K562 (cell line): ENCODE results near the gene MRPL33. TPM values are rescaled to one million over a fixed set of nuclear protein-coding genes. Genes with fewer than 3 reads are reported as not detected.

Source experiments
- ARID1B ChIP-seq: fragments of 450-650 bp; IDR thresholded peaks from 2 replicates; pipeline ENCODE4 v1.6.1; 2016; ENCODE audit warnings: antibody characterized with exemption, mild to moderate bottlenecking, inconsistent platforms
- BCLAF1 ChIP-seq, 2 experiments: fragments of 450-650 bp in 1 of 2; IDR thresholded peaks; 2 replicates each; pipeline ENCODE4 v1.6.1; 2011 to 2017; ENCODE audit warnings: low read depth in 2 of 2, antibody characterized with exemption in 1 of 2, borderline replicate concordance in 1 of 2, low read length in 1 of 2, mild to moderate bottlenecking in 1 of 2, mixed read lengths in 1 of 2; ENCODE audit not compliant: control insufficient read depth in 1 of 2
- BMI1 ChIP-seq: fragments of 150-350 bp; IDR thresholded peaks from 2 replicates; pipeline ENCODE4 v1.6.1; 2014; ENCODE audit warnings: low read length
- CAMTA2 ChIP-seq: fragments of 250-450 bp; sonication (Bioruptor Pico); conservative IDR thresholded peaks from 2 replicates; pipeline ENCODE4 v1.5.1; 2022
- CSDE1 ChIP-seq, 2 experiments: fragments of 450-650 bp; IDR thresholded peaks; 2 replicates each; pipeline ENCODE4 v1.6.1; 2016; ENCODE audit warnings: mild to moderate bottlenecking in 1 of 2
- GTF2A2 ChIP-seq: IDR thresholded peaks from 2 replicates; pipeline ENCODE4 v1.6.1; 2016; ENCODE audit warnings: mild to moderate bottlenecking, missing genetic modification characterization, missing compliant biosample characterization
- JUN ChIP-seq, 2 experiments: sonication (generic) in 1 of 2; formaldehyde crosslinking in 1 of 2; IDR thresholded peaks; 2 replicates each; pipeline versions ENCODE4 v1.6.1 to v1.8.0; 2012 to 2022; ENCODE audit warnings: borderline replicate concordance in 2 of 2, mild to moderate bottlenecking in 2 of 2, improper control_type of control experiment in 1 of 2, low read depth in 1 of 2, low read length in 1 of 2, missing genetic modification reagents in 1 of 2
- NFXL1 ChIP-seq: fragments of 450-650 bp; formaldehyde crosslinking; IDR thresholded peaks from 2 replicates; pipeline ENCODE4 v1.4.0; 2021; ENCODE audit warnings: mild to moderate bottlenecking
- polyA plus RNA-seq, 8 experiments: library from polyadenylated mRNA; depleted of rRNA in 4 of 8; stranded (reverse) in 5 of 8; unstranded in 3 of 8; fragments of >200 nt; fragmentation: Nextera tagmentation in 2 of 8; fragmentation: Illumina TruSeq in 1 of 8; extraction: Ambion mirVana in 2 of 8; extraction: Trizol in 1 of 8; gene quantifications; 2 replicates each; pipeline versions ENCODE4 v1.2.1 to v1.2.3, GENCODE V29; 2011 to 2014; ENCODE audit warnings: inconsistent platforms in 1 of 8, missing spikeins in 1 of 8
- total RNA-seq, 7 experiments: library from RNA; depleted of rRNA in 6 of 7; stranded (reverse); fragments of >200 nt in 6 of 7; fragmentation: Illumina TruSeq in 2 of 7; extraction: Trizol in 2 of 7; gene quantifications; 2 replicates each; pipeline versions ENCODE4 v1.2.1 to v1.2.3, GENCODE V29; 2011 to 2021; ENCODE audit warnings: low replicate concordance in 1 of 7

MRPL33 gene
- total and polyA plus RNA-seq, 9 of the 15 experiments (the other 6 are each of a cell fraction or from before 2014, with no cell fraction given): 68.3 to 338 (median 226) TPM

GRCh38 chr2:27728081-27728858, 43.2 kb upstream of the MRPL33 start (continued):
- TF ChIP-seq BCLAF1 (IDR thresholded peaks at IDR 0.05; ENCODE audit: borderline replicate concordance in 1 of 2, control insufficient read depth in 1 of 2, low read depth in 2 of 2, low read length in 1 of 2): no peak
- no peak for TF ChIP-seq NFXL1 (CRISPR knock-in tag)
- TF ChIP-seq BMI1: no peak
- TF ChIP-seq CSDE1 (IDR thresholded peaks at IDR 0.05): no peak
- TF ChIP-seq GTF2A2: no peak
- no peak for TF ChIP-seq ARID1B
- TF ChIP-seq JUN (IDR thresholded peaks at IDR 0.05; ENCODE audit: borderline replicate concordance, low read depth, low read length): no peak
- no peak for TF ChIP-seq JUN (CRISPR knock-in tag; IDR thresholded peaks at IDR 0.05; ENCODE audit: borderline replicate concordance)
- TF ChIP-seq CAMTA2 (CRISPR knock-in tag): no peak
